HepG2 (cell line): Measurements from ENCODE around the gene CNEP1R1. TPM values are rescaled to one million over a fixed set of nuclear protein-coding genes. Genes with fewer than 3 reads are reported as not detected.

ENCODE experiments used
- ATAC-seq: fragments of 200-7000 bp; cut with Tn5 transposase; 3 replicates; pipeline ENCODE4 v1.9.1; 2020; ENCODE audit warnings: mild to moderate bottlenecking, moderate library complexity
- BruUV-seq: library from RNA; stranded (reverse); fragments of 400-500 nt; replicated peaks from 2 replicates; lab custom pipeline; 2021; lab: Mats Ljungman, UMichigan
- CTCF ChIA-PET: fragments of 300-600 bp; formaldehyde crosslinking; extraction: SDS; loops from one replicate; lab custom pipeline; 2021; ENCODE audit warnings: low total read pairs, inconsistent platforms, low intra/inter-chr PET ratio; lab: Yijun Ruan, JAX
- POLR2A ChIA-PET: fragments of 350-600 bp; sonication (Branson Sonifier 250); formaldehyde crosslinking; loops from one replicate; lab custom pipeline; 2020; ENCODE audit warnings: antibody characterized with exemption, inconsistent platforms; lab: Yijun Ruan, JAX
- DNase-seq: peaks from one replicate; pipeline ENCODE4 v3.0.0-alpha.2; 2015; ENCODE audit warnings: low spot score
- FAIRE-seq: peaks from 3 replicates; lab custom pipeline; 2011; peaks lifted over from hg19 to GRCh38; lab: Jason Lieb, UNC
- H2AFZ ChIP-seq: one replicate; pipeline ENCODE4 v1.6.1; 2011; ENCODE audit warnings: low read length, inconsistent platforms
- H3K27ac ChIP-seq: fragments of 300-600 bp; 3 replicates; pipeline ENCODE4 v1.8.0; 2011; ENCODE audit warnings: mixed run types, mild to moderate bottlenecking, mixed read lengths, low read length, inconsistent platforms; ENCODE audit not compliant: insufficient read depth; ENCODE audit errors: extremely low read length
- H3K27me3 ChIP-seq, 2 experiments: fragments of 200-600 bp in 1 of 2; 2 replicates in 1 of 2; 3 replicates in 1 of 2; pipeline versions ENCODE4 v1.6.0 to v1.8.0; 2011; ENCODE audit warnings: low read length in 2 of 2, mild to moderate bottlenecking in 2 of 2, moderate library complexity in 2 of 2, inconsistent platforms in 1 of 2; ENCODE audit not compliant: insufficient read depth in 2 of 2, control insufficient read depth in 1 of 2
- H3K36me3 ChIP-seq, 2 experiments: fragments of 200-600 bp in 1 of 2; replicated peaks in 1 of 2; 2 replicates in 1 of 2; 3 replicates in 1 of 2; pipeline versions ENCODE4 v1.5.1 to v1.8.0; 2011; ENCODE audit warnings: low read length in 2 of 2, inconsistent platforms in 1 of 2; ENCODE audit not compliant: insufficient read depth in 2 of 2, control insufficient read depth in 1 of 2
- H3K4me1 ChIP-seq: 2 replicates; pipeline ENCODE4 v1.5.1; 2012; ENCODE audit warnings: low read length, inconsistent platforms; ENCODE audit not compliant: insufficient read depth
- H3K4me2 ChIP-seq: 2 replicates; pipeline ENCODE4 v1.6.0; 2011; ENCODE audit warnings: low read depth, low read length, inconsistent platforms
- H3K4me3 ChIP-seq, 3 experiments: fragments of 200-600 bp in 1 of 3; sonication (generic), shearing (Covaris generic) in 1 of 3; replicated peaks in 1 of 3; 2 replicates each; pipeline ENCODE4 v1.5.1; 2011 to 2016; ENCODE audit warnings: low read length in 3 of 3, inconsistent platforms in 2 of 3, low read depth in 2 of 3, mild to moderate bottlenecking in 2 of 3, control low read depth in 1 of 3, mixed read lengths in 1 of 3; ENCODE audit not compliant: insufficient read depth in 1 of 3
- H3K79me2 ChIP-seq: one replicate; pipeline ENCODE4 v1.6.1; 2011; ENCODE audit warnings: low read length, inconsistent platforms; ENCODE audit not compliant: insufficient read depth
- H3K9ac ChIP-seq: 2 replicates; pipeline ENCODE4 v1.6.0; 2011; ENCODE audit warnings: mild to moderate bottlenecking, low read depth, low read length, inconsistent platforms; ENCODE audit not compliant: insufficient read depth
- H3K9me3 ChIP-seq: 2 replicates; pipeline ENCODE4 v1.5.1; 2012; ENCODE audit warnings: mild to moderate bottlenecking, low read length
- H4K20me1 ChIP-seq: 2 replicates; pipeline ENCODE4 v1.6.0; 2011; ENCODE audit warnings: inconsistent platforms, mild to moderate bottlenecking, low read length, moderate library complexity; ENCODE audit not compliant: insufficient read depth
- CEBPB ChIP-seq: IDR thresholded peaks from 2 replicates; pipeline ENCODE4 v1.6.1; 2011; ENCODE audit warnings: low read depth, low read length, improper control_type of control experiment, borderline replicate concordance
- IKZF1 ChIP-seq: fragments of 450-650 bp; IDR thresholded peaks from 2 replicates; pipeline ENCODE4 v1.7.1; 2016
- NPAS2 ChIP-seq: sonication (generic); formaldehyde crosslinking; IDR thresholded peaks from 2 replicates; pipeline ENCODE4 v1.8.0; 2022; ENCODE audit warnings: mild to moderate bottlenecking, missing genetic modification reagents, borderline replicate concordance
- ZNF570 ChIP-seq: sonication (generic); formaldehyde crosslinking; IDR thresholded peaks from 2 replicates; pipeline ENCODE4 v1.4.0; 2020; ENCODE audit warnings: mild to moderate bottlenecking, missing genetic modification reagents, borderline replicate concordance
- WGBS: methylation state at CpG from one replicate; pipeline ENCODE4 v1.1.6; 2017; ENCODE audit warnings: low lambda C conversion rate; 5-methylcytosine and 5-hydroxymethylcytosine counted together
- in situ Hi-C: cut with HindIII; loops from 2 replicates; pipeline ENCODE4 v1.10.0; 2017; ENCODE audit warnings: low pct_unique_long_range_greater_than_20kb; ENCODE audit not compliant: extremely low pct_ligation_motif_present
- intact Hi-C: fragments of 100-400 bp; cut with micrococcal nuclease; formaldehyde crosslinking; loops from one replicate; pipeline ENCODE4 v1.10.0; 2022; ENCODE audit not compliant: unreplicated experiment
- polyA plus RNA-seq, 8 experiments: library from polyadenylated mRNA; depleted of rRNA in 3 of 8; stranded (reverse) in 7 of 8; unstranded in 1 of 8; fragments of >200 nt; fragmentation: Illumina TruSeq in 4 of 8; extraction: Trizol in 4 of 8; gene quantifications; 2 replicates each; pipeline versions ENCODE4 v1.2.1 to v1.2.3, GENCODE V29; 2011 to 2016; ENCODE audit warnings: low read depth in 4 of 8, missing spikeins in 1 of 8, mixed read lengths in 1 of 8; ENCODE audit not compliant: insufficient read depth in 1 of 8
- small RNA-seq, 3 experiments: library from RNA; depleted of rRNA; stranded (forward); fragments of <200 nt; gene quantifications; one replicate each; pipeline ENCODE3, GENCODE V24; 2012; ENCODE audit warnings: low read depth in 2 of 3, low replicate concordance in 1 of 3; ENCODE audit not compliant: insufficient read length in 3 of 3, insufficient read depth in 2 of 3
- total RNA-seq, 5 experiments: library from RNA; depleted of rRNA; stranded (reverse); fragments of >200 nt; fragmentation: Illumina TruSeq; extraction: Trizol; gene quantifications; 2 replicates each; pipeline ENCODE4 v1.2.3, GENCODE V29; 2016; ENCODE audit warnings: low read depth in 1 of 5
- TF ChIP-seq, protein P1 (sequence below): sonication (generic); formaldehyde crosslinking; IDR thresholded peaks from 2 replicates; pipeline ENCODE4 v1.4.0; 2020; ENCODE audit warnings: mild to moderate bottlenecking, low read depth, missing genetic modification reagents

CNEP1R1 gene
- total and polyA plus RNA-seq, 2 of the 13 experiments (the other 11 are each of a cell fraction or from before 2014, with no cell fraction given), result 23.6 to 26.8 TPM

DNA sequence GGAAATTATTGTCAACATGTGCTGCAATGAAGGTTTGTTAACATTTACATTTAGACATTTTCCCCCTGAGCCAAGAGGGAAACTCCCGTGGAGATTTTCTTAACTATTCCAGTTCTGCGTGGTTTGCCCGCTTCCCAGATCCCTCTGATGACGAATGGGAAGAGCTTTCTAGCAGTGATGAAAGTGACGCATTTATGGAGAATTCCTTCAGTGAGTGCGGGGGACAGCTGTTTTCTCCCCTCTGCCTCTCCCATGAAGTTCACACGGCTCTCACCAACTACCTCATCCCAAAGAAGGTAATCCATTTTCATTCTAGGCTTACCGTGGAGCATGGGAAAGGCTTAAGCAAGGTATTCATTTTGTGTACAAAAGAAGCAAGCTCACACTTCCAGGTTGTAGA lies 59.0 kb downstream of the CNEP1R1 start (continued):
- TF ChIP-seq, protein P1, sequence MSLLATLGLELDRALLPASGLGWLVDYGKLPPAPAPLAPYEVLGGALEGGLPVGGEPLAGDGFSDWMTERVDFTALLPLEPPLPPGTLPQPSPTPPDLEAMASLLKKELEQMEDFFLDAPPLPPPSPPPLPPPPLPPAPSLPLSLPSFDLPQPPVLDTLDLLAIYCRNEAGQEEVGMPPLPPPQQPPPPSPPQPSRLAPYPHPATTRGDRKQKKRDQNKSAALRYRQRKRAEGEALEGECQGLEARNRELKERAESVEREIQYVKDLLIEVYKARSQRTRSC, result no peak
- no peak for TF ChIP-seq IKZF1
- no peak for TF ChIP-seq ZNF570 (CRISPR knock-in tag)
- TF ChIP-seq, all 625 proteins: peak for 0

DNA sequence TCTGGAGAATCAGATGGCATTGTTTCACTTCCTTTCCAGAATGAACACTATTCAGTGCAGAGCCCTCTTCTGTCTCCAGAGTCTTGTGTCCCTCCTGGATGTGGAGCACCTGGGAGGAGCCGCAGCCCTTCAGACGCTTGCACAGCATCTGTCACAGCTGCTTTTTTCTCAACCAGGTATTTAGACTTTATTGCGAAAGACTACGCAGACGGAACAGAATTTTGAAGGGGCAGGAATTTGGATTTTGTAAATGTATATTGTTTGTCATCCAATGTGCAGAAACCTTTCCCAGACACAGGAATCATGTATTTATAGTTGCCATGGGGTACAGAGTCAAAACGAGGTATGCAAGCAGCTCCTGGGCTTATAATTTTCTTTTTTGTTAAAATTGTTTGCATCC lies 61.2 kb downstream of the CNEP1R1 start:
- H3K9me3 ChIP-seq, result no peaks in the 10 kb centered on the region
- no TSS peak for BruUV-seq
- no peak for DNase-seq
- H3K4me3 ChIP-seq, result no peak overlapping the region
- H3K9ac ChIP-seq, result no peak overlapping the region
- CTCF ChIA-PET, result no interaction called here
- no peak for FAIRE-seq
- intact Hi-C loops (no loop called here), in situ Hi-C loops (no loop called here)
- H3K4me1 ChIP-seq, result no peaks in the 10 kb centered on the region
- POLR2A ChIA-PET, result no interaction called here
- peaks cover 15 to 65% of the 10 kb centered on the region in 2 experiments for H3K36me3 ChIP-seq
- H3K4me2 ChIP-seq, result no peak overlapping the region
- no peak overlapping the region for H3K27ac ChIP-seq
- H2AFZ ChIP-seq, result no peak overlapping the region
- TF ChIP-seq CEBPB (peak; percentile 77), NPAS2 (no peak)
- ATAC-seq, result no peak
- H4K20me1 ChIP-seq, result no peaks in the 10 kb centered on the region
- no peaks in the 10 kb centered on the region for H3K79me2 ChIP-seq
- WGBS, result 94% methylated on average over 6 of the region's 6 CpGs
- H3K27me3 ChIP-seq, result no peaks in the 10 kb centered on the region

Small RNA genes lying within 50 kb of the gene (small RNA-seq; reads per million reads assigned to genes)
- gene RF00017, result 0 reads per million in 3 experiments

Other genes starting within 250 kb of the CNEP1R1 start
- 0.25 and 0.31 TPM in 2 replicates for gene ZNF423, start 169.1 kb upstream of the CNEP1R1 start, total RNA-seq (2016; rRNA removed; fragmentation: Illumina TruSeq; extraction: Trizol)
- gene ZNF423, start 169.1 kb upstream of the CNEP1R1 start, polyA plus RNA-seq (2011; rRNA removed), result 0.05 and 0.07 TPM in 2 replicates
- 52.4 and 60.2 TPM in 2 replicates for gene HEATR3, start 40.7 kb downstream of the CNEP1R1 start, total RNA-seq (2016; rRNA removed; fragmentation: Illumina TruSeq; extraction: Trizol)
- 22.4 and 26.8 TPM in 2 replicates for gene HEATR3, start 40.7 kb downstream of the CNEP1R1 start, polyA plus RNA-seq (2011; rRNA removed)
- gene TENT4B, start 128.1 kb downstream of the CNEP1R1 start, total RNA-seq (2016; rRNA removed; fragmentation: Illumina TruSeq; extraction: Trizol), result 32.8 and 36.0 TPM in 2 replicates
- 12.0 and 15.0 TPM in 2 replicates for gene TENT4B, start 128.1 kb downstream of the CNEP1R1 start, polyA plus RNA-seq (2011; rRNA removed)
- 2.3 and 4.3 TPM in 2 replicates for gene ADCY7, start 241.3 kb downstream of the CNEP1R1 start, total RNA-seq (2016; rRNA removed; fragmentation: Illumina TruSeq; extraction: Trizol)
- gene ADCY7, start 241.3 kb downstream of the CNEP1R1 start, polyA plus RNA-seq (2011; rRNA removed), result 2.2 and 3.7 TPM in 2 replicates